OCI-LY1 (cell line): Measurements from ENCODE around the gene TTC27.
"Not testable (repeated sequence)": the region's sequence is repeated elsewhere in the genome, so short reads cannot be mapped to it uniquely, and the experiment has no call there.

Source experiments
- CTCF ChIP-seq: fragments of 200-600 bp; sonication (generic), shearing (Covaris generic); IDR thresholded peaks from 2 replicates; pipeline ENCODE4 v1.5.1; 2017; ENCODE audit warnings: mild to moderate bottlenecking, antibody characterized with exemption, low read length, moderate library complexity, mixed read lengths
- EZH2 ChIP-seq: fragments of 200-600 bp; sonication (generic), shearing (Covaris generic); IDR thresholded peaks from 2 replicates; pipeline ENCODE4 v1.8.0; 2017; ENCODE audit warnings: borderline replicate concordance, mixed run types, mild to moderate bottlenecking, antibody characterized with exemption, low read length, moderate library complexity, mixed read lengths

DNA sequence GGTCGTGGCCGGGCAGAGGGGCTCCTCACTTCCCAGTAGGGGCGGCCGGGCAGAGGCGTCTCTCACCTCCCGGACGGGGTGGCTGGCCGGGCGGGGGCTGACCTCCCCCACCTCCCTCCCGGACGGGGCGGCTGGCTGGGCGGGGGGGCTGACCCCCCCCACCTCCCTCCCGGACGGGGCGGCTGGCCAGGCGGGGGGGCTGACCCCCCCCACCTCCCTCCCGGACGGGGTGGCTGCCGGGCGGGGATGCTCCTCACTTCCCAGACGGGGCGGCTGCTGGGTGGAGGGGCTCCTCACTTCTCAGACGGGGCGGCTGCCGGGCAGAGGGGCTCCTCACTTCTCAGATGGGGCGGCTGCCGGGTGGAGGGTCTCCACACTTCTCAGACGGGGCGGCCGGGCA is 126.8 kb downstream of the TTC27 start:
- TF ChIP-seq EZH2, CTCF: not testable (repeated sequence)
